HG03103 (cell line): Measurements from ENCODE around the gene BBS5.
"Not testable (repeated sequence)": the region's sequence is repeated elsewhere in the genome, so short reads cannot be mapped to it uniquely, and the experiment has no call there.

Source experiments
- ATAC-seq: cut with Tn5 transposase; IDR thresholded peaks from one replicate; pipeline ENCODE4 v1.9.1; 2021; ENCODE audit warnings: low read depth; ENCODE audit not compliant: unreplicated experiment

BBS5 gene

DNA sequence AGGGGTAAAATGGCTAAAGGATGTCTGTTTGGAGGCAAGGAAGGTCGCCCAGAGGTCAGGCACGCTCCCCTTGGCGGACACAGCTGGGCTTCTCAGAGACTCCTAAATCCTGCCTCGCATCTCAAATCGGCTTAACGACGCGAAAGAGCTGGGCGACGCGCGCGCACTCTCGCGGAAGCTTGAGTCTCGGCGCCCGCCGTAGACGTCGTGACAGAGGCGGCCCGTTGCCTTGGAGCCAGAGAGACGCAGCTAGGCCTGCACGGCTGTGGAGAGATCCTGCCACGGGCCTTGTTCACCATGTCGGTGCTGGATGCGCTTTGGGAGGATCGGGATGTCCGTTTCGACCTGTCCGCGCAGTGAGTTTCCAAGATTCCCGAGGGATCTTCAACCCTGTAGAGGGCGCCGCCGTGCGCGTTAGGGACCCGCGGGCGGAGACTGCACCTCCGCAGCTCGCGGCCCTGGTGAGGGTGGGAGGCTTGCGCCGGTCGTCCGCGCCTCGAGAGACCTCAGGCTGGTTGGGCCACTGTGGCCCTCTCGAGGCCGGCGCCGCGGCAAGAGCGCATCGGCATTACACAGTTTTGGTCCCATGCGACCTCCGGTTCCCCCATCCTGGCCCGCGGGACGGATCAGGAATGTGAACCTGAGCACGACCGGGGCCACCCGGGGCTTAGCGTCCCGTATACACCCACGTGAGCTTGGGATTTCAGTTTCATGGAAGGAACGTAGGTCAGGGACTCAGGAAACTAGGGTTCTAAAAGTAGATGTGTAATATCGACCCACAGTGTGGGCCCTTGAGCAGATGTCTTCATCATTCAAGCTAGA, at the start of gene BBS5:
TSS of gene BBS5 (plus strand) at position 238 of the 822 bp plus-strand sequence. CDS start at position 298, 60 bp downstream.
- ATAC-seq, result peak; percentile 96

- ATAC-seq, result not testable (repeated sequence)
Measured at GRCh38 chr2:169431772-169432171, 47.5 kb upstream of the BBS5 start.

- ATAC-seq, result not testable (repeated sequence)
Measured at GRCh38 chr2:169434236-169434635, 45.1 kb upstream of the BBS5 start.

- ATAC-seq, result no peak
Measured at GRCh38 chr2:169438466-169439072, 40.7 kb upstream of the BBS5 start.

GRCh38 chr2:169439900-169440299, 39.4 kb upstream of the BBS5 start:
- ATAC-seq, result no peak

GRCh38 chr2:169446452-169446851, 32.8 kb upstream of the BBS5 start:
- ATAC-seq, result no peak

DNA sequence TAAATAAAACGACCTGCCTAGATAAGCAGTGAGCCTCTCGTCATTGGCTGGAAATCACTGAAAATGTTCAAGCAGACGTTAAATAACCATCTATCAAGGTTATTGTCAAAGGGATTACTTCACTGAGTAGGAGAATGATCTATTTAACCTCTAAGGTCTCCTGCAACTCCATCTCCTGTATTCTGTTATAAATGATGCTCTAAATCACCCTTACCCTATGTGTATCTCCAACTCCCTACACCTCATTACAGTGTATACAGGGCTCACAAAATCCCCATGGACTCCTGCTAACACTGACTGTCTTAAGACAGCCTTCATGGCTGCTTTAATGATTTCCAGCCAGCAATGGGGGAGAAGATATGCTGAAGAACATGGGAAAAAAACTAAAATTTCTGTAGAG, 31.0 kb upstream of the BBS5 start:
- no peak for ATAC-seq

DNA sequence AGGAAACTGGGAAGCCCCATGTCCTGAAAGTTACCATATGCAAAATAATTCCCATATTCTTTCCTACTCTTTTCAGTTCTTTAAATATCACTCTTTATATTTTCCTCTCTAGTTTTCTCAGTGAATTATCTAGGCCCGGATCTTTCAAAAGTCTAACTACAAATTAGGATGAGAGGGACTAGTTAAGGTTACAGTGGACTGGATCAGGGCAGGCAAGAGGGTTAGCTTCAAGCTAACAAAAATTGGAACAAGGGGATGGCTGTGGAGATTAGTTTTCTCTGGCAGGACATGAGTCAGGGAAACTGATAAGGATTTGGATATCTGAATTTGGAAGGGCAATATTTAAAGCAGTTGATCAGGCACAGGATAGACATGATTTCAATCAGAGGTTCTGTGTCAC, 30.4 kb upstream of the BBS5 start:
- ATAC-seq, result no peak

DNA sequence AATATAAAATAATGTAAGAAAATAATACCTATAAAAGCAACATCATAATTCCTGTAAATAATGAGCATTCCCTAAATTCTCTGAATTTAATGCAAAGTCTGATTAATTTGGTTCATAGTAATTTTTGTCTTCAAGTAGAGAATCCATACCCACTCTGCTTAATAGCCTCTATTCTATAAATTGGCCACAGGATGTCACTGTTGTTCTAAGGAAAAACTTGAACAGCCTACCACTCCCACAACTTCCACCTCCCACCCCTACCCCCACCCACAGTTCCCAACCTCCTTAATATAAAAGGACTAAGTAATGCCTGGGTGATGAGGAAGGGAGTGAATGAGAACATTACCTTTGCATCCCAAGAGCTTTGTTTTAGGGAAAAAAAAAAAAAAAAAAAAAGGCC, 27.2 kb upstream of the BBS5 start:
- ATAC-seq, result no peak

DNA sequence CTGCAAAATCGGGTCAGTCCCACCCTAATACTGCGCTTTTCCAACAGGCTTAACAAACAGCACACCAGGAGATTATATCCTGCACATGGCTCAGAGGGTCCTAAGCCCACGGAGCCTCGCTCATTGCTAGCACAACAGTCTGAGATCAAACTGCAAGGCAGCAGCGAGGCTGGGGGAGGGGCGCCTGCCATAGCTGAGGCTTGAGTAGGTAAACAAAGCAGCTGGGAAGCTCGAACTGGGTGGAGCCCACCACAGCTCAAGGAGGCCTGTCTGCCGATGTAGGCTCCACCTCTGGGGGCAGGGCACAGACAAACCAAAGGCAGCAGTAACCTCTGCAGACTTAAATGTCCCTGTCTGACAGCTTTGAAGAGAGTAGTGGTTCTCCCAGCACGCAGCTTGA, 26.2 kb upstream of the BBS5 start:
- not testable (repeated sequence) for ATAC-seq

DNA sequence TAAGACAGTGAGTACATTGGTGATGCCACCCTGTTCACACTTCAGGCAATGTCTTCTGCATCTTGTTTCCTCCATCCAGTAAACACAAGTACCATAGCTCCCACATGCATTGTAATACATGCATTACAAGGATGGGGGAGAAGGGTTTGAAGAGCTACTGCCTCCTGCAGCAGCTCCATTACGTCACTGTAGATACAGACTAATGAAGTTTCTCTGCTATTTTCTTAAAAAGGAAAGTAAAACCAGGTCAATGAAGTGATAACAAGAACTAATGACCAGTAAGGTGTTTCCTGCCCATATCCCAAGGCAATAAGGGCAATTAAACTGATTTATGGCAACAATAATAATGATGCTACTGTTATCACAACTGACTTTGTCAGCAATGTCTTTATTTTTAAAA, 18.2 kb upstream of the BBS5 start:
- no peak for ATAC-seq

- ATAC-seq, result no peak
Measured at GRCh38 chr2:169462896-169463695, 16.2 kb upstream of the BBS5 start.

DNA sequence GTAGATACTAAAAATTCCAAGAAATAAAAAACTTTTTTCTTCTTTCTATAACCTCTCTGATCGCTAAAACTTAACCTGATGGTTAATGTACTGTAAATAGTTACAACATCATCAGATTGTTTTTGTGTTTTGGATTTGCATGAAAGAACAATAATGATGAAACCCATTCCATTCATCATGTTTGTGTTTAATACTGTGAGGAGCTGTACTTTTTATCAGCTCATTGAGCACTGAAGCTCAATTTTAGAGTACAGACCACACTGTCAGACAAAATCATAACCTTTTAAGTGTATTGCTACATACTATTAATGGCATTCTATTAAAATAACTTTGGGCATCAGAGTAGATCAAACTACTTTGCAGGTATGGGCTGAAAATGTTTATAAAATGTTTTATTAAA, 14.8 kb upstream of the BBS5 start:
- ATAC-seq, result no peak

DNA sequence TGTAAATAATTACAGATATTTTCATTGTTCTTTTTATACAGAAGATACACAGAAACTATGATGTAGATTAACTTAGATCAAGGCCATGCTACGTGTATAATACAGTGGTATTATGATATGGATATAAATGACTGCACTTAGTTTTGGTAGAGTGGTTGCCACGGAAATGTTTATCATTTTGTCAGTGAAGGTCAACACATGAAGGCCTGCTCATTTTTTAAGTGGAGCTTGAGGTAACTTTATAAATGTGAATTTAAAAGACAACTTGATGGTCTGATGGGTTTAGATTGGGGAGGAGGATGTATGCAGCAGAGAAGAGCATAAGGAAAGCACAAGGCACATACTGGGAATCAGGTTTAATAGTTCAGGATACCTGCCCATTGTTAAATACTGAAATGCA, 14.4 kb upstream of the BBS5 start:
- no peak for ATAC-seq

DNA sequence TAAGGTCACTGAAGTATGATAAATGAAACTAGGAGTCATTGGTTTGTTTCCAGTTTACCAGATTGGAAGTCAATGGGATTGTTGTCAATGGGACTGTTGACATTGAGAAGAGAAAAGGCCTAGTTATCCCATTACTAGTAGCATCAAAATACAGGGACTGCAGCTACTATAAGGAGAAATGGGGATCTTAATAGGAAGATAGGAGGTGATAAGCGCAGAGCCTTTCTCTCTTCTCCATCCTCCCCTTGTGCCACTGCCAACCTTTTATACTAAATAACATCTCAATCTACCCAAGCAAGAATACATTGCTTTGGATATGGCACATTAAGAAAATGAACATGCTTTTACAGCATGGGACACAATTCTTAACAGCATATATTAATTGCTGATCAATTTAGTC, 10.5 kb upstream of the BBS5 start:
- ATAC-seq, result no peak

GRCh38 chr2:169469952-169470572, 9.2 kb upstream of the BBS5 start:
- no peak for ATAC-seq

- ATAC-seq, result no peak
Measured at GRCh38 chr2:169472249-169472648, 7.0 kb upstream of the BBS5 start.

GRCh38 chr2:169476459-169476858, 2.8 kb upstream of the BBS5 start:
- no peak for ATAC-seq

DNA sequence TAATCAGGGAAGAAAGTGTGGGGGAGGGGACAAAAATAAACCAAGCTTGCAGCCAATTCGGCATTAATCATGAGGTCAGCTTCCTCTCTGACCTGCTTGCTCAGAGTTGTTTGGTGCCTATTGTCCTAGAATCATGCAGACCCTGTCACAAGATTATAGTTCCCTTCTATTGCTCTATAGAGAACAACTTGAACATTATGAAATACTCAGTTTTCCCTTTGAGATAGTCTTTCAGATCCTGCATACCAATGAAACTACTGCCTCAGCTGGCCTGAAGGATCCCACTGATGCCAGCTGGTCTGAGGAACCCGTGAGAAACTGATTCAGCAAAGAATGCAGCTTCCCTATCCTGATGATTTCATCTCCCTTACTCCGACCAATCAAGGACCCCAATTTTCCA, 955 bp upstream of the BBS5 start:
- ATAC-seq, result no peak

- no peak for ATAC-seq
Measured at GRCh38 chr2:169478745-169479256, 493 bp upstream of the BBS5 start.

DNA sequence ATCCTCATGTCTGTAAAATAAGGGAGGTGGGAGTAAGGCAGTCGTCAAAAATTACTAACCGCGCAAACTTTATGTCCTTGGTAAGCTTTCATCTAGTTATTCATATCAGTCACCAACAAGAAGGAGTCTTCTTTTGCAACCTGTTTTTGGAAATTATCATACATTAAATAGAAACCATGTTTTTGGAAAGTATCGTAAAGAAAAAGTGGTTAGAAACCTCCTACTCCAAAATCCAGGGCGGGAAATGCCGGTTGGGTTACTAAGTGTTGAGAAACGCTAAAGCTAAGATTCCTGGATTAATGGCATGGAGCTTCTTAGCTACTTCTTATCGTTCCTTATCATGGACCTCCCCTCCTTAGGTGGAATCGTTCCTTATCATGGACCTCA, 778 bp downstream of the BBS5 start:
- no peak for ATAC-seq
